ENCODE results near the gene EMCN. TPM values are rescaled to one million over a fixed set of nuclear protein-coding genes. Genes with fewer than 3 reads are reported as not detected.

EMCN gene
- total RNA-seq, 1 experiment from 2014 or later: not detected

DNA sequence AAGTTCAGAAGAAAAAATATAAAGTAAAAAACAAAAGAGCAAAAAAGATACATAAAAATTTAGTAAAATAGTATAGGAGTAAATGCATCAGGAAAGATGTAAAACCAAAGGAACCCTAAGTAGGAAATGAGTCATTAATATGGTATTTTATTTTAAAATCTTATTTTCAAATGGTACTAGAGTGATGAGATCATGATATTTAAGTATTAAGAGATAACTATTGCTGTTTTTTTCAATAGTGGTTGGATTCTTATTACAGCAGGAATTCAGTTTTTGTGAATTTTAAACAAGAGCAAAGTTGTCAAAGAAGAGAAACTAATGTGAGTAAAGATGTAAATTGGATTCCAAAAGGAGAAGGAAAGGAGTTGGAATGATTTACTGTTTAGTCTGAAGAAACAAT is 20.0 kb downstream of the EMCN start (continued):
- TF ChIP-seq, protein P1, sequence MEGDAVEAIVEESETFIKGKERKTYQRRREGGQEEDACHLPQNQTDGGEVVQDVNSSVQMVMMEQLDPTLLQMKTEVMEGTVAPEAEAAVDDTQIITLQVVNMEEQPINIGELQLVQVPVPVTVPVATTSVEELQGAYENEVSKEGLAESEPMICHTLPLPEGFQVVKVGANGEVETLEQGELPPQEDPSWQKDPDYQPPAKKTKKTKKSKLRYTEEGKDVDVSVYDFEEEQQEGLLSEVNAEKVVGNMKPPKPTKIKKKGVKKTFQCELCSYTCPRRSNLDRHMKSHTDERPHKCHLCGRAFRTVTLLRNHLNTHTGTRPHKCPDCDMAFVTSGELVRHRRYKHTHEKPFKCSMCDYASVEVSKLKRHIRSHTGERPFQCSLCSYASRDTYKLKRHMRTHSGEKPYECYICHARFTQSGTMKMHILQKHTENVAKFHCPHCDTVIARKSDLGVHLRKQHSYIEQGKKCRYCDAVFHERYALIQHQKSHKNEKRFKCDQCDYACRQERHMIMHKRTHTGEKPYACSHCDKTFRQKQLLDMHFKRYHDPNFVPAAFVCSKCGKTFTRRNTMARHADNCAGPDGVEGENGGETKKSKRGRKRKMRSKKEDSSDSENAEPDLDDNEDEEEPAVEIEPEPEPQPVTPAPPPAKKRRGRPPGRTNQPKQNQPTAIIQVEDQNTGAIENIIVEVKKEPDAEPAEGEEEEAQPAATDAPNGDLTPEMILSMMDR (IDR thresholded peaks at IDR 0.05 in 2 of 3, conservative IDR thresholded peaks at IDR 0.05 in 1 of 3; ENCODE audit: borderline replicate concordance in 1 of 3, insufficient read depth in 1 of 3, low read depth in 2 of 3, low read length in 2 of 3): no peak
- TF ChIP-seq POLR2AphosphoS5 (IDR thresholded peaks at IDR 0.05; ENCODE audit: low read depth, low read length) (no peak), SIN3A (IDR thresholded peaks at IDR 0.05; ENCODE audit: low read depth) (no peak), FOSL1 (IDR thresholded peaks at IDR 0.05; ENCODE audit: low read depth) (no peak), EGR1 (IDR thresholded peaks at IDR 0.05; ENCODE audit: low read depth) (no peak), JUND (IDR thresholded peaks at IDR 0.05) (no peak)

DNA sequence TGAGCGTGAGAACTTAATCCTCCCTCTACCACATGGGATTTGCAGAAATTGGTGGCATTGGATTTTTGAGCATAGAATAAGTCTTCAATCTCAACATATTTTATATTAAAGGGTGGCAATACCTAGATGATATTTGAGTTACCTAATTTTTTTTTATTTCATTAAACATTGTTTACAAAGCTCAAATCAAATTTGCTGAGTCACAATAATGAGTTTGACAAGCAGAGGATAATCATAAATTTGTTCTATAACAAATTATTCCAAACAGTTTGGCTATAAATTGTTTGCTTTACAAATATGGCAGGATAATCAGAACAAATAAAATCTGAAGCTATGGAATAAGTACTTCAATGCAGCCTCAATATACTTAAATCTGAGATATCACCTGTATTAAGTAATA is 22.7 kb downstream of the EMCN start:
- no peaks in the 10 kb centered on the region for H3K27me3 ChIP-seq (ENCODE audit: insufficient read depth, low read length)
- H3K4me1 ChIP-seq (ENCODE audit: control insufficient read depth in 1 of 2, insufficient read depth in 2 of 2, low read length in 2 of 2): no peaks in the 10 kb centered on the region
- H3K27ac ChIP-seq (ENCODE audit: low read depth, low read length): no peak overlapping the region
- CTCF ChIA-PET: no interaction called here
- H3K79me2 ChIP-seq (ENCODE audit: insufficient read depth, low read length): no peaks in the 10 kb centered on the region
- no peak overlapping the region for H3K9ac ChIP-seq (ENCODE audit: low read length)
- intact Hi-C loops (cut with micrococcal nuclease): no loop called here
- POLR2A ChIA-PET: no interaction called here
- no peak overlapping the region for H3K4me3 ChIP-seq (replicated peaks in 1 of 2; ENCODE audit: low read depth in 1 of 2, low read length in 2 of 2)
- DNase-seq (ENCODE audit: low read depth, low spot score) (no peak), ATAC-seq (no peak)
- H4K20me1 ChIP-seq (ENCODE audit: insufficient read depth): no peaks in the 10 kb centered on the region
- BruUV-seq (replicated peaks): no TSS peak
- H3K4me2 ChIP-seq (ENCODE audit: low read length): no peak overlapping the region
- RAD21 ChIA-PET (ENCODE audit: low non-redundant PET in 1 of 2, low total read pairs in 2 of 2, uncharacterized antibody in 2 of 2, unreplicated experiment in 2 of 2): no interaction called here
- no peaks in the 10 kb centered on the region for H3K9me2 ChIP-seq (ENCODE audit: insufficient read depth)
- no peaks in the 10 kb centered on the region for H3K9me3 ChIP-seq (ENCODE audit: control insufficient read depth in 1 of 2, insufficient read depth in 1 of 2, low read depth in 1 of 2, low read length in 2 of 2)
- H2AFZ ChIP-seq (ENCODE audit: low read depth, low read length, poor library complexity, severe bottlenecking): peak overlapping the region; percentile 42
- H3K36me3 ChIP-seq (ENCODE audit: control insufficient read depth in 1 of 2, insufficient read depth in 2 of 2, low read length in 2 of 2): no peaks in the 10 kb centered on the region
- TF ChIP-seq RAD21 (IDR thresholded peaks at IDR 0.05; ENCODE audit: low read depth) (no peak), EGR1 (IDR thresholded peaks at IDR 0.05; ENCODE audit: low read depth) (no peak), SRF (IDR thresholded peaks at IDR 0.05; ENCODE audit: low read depth) (no peak), EZH2phosphoT487 (IDR thresholded peaks at IDR 0.05; ENCODE audit: borderline replicate concordance) (no peak), CEBPB (IDR thresholded peaks at IDR 0.05; ENCODE audit: low read depth) (no peak), POLR2A (IDR thresholded peaks at IDR 0.05; ENCODE audit: borderline replicate concordance, extremely low read depth, insufficient read depth, insufficient read length) (no peak), SP1 (IDR thresholded peaks at IDR 0.05; ENCODE audit: low read depth) (no peak), ZNF274 (IDR thresholded peaks at IDR 0.05; ENCODE audit: low read depth, low read length) (no peak)
- TF ChIP-seq, protein P1 (IDR thresholded peaks at IDR 0.05 in 2 of 3, conservative IDR thresholded peaks at IDR 0.05 in 1 of 3; ENCODE audit: borderline replicate concordance in 1 of 3, insufficient read depth in 1 of 3, low read depth in 2 of 3, low read length in 2 of 3): no peak
- TF ChIP-seq, protein P2, sequence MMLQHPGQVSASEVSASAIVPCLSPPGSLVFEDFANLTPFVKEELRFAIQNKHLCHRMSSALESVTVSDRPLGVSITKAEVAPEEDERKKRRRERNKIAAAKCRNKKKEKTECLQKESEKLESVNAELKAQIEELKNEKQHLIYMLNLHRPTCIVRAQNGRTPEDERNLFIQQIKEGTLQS (IDR thresholded peaks at IDR 0.05): no peak

Measured in HCT116 (cell line).